Measurements from ENCODE around the gene PRLR. TPM values are rescaled to one million over a fixed set of nuclear protein-coding genes. Genes with fewer than 3 reads are reported as not detected.

Gene PRLR
- total and polyA plus RNA-seq, 2 experiments from 2014 or later, result 0.31 to 2.2 TPM

GRCh38 chr5:35198686-35199085 is 31.6 kb downstream of the PRLR start (continued):
- TF ChIP-seq ETS1 (IDR thresholded peaks at IDR 0.05), result no peak
- TF ChIP-seq JUNB (IDR thresholded peaks at IDR 0.05; ENCODE audit: unreplicated experiment), result no peak
- no peak for TF ChIP-seq NANOG (IDR thresholded peaks at IDR 0.05; ENCODE audit: borderline replicate concordance)
- no peak for TF ChIP-seq EZH2phosphoT487 (IDR thresholded peaks at IDR 0.05; ENCODE audit: unreplicated experiment)
- TF ChIP-seq EZH2 (IDR thresholded peaks at IDR 0.05; ENCODE audit: low read depth, unreplicated experiment), result no peak
- no peak for TF ChIP-seq CREB1 (CRISPR knock-in tag; IDR thresholded peaks at IDR 0.05; ENCODE audit: low read depth)
- no peak for TF ChIP-seq CTCF (conservative IDR thresholded peaks at IDR 0.05; ENCODE audit: low read depth in 2 of 2)

GRCh38 chr5:35198075-35198474 is 32.2 kb downstream of the PRLR start:
- Mint-ChIP-seq H3K4me1 (peaks cover 14% of the 10 kb centered on the region), H3K27ac (0 out of 2 replicates have a peak overlapping the region, but pooled peaks have one; percentile 29), H3K4me3 (no peak overlapping the region), H3K27me3 (ENCODE audit: insufficient read depth, low read depth, poor library complexity) (peaks cover 3% of the 10 kb centered on the region), H3K36me3 (ENCODE audit: low read depth) (no peaks in the 10 kb centered on the region), H3K9me3 (no peaks in the 10 kb centered on the region)
- no peaks in the 10 kb centered on the region for H3F3A ChIP-seq (replicated peaks; ENCODE audit: low read depth)
- no peak for DNase-seq (ENCODE audit: low spot score)
- no peak overlapping the region for H3K27ac ChIP-seq (ENCODE audit: low read depth)
- H3K9me2 ChIP-seq (ENCODE audit: insufficient read depth), result no peaks in the 10 kb centered on the region
- H3K36me3 ChIP-seq (ENCODE audit: insufficient read depth), result no peaks in the 10 kb centered on the region
- no peak for TF ChIP-seq STAT1 (IDR thresholded peaks at IDR 0.05; ENCODE audit: unreplicated experiment)
- no peak for TF ChIP-seq EZH2 (IDR thresholded peaks at IDR 0.05; ENCODE audit: low read depth, unreplicated experiment)
- no peak for TF ChIP-seq ZNF114 (CRISPR knock-in tag; IDR thresholded peaks at IDR 0.05)
- TF ChIP-seq ZNF462 (CRISPR knock-in tag; IDR thresholded peaks at IDR 0.05), result no peak
- no peak overlapping the region for H3K4me3 ChIP-seq
- H4K20me1 ChIP-seq (replicated peaks; ENCODE audit: insufficient read depth), result no peaks in the 10 kb centered on the region
- H3K4me2 ChIP-seq, result no peak overlapping the region
- no peaks in the 10 kb centered on the region for H3K27me3 ChIP-seq (ENCODE audit: insufficient read depth)
- no peaks in the 10 kb centered on the region for H3K79me2 ChIP-seq (replicated peaks; ENCODE audit: insufficient read depth)
- H2AFZ ChIP-seq, result no peak overlapping the region
- no peaks in the 10 kb centered on the region for H3K4me1 ChIP-seq (ENCODE audit: insufficient read depth)
- no peak for ATAC-seq
